Type B pancreatic cell (in vitro differentiated cells): Measurements from ENCODE around the gene VPS54. TPM values are rescaled to one million over a fixed set of nuclear protein-coding genes. Genes with fewer than 3 reads are reported as not detected.
A peak's percentile ranks its signal among the peaks of the same experiment; 100 is the strongest.

Source experiments
- DNase-seq: peaks from one replicate; pipeline ENCODE4 v3.0.0; 2021; ENCODE audit warnings: mixed read lengths; ENCODE audit not compliant: unreplicated experiment; ENCODE audit errors: extremely low spot score
- H3K27ac Mint-ChIP-seq: 2 replicates; pipeline ENCODE4 v1.8.0; 2021; ENCODE audit warnings: mild to moderate bottlenecking, mixed read lengths
- H3K27me3 Mint-ChIP-seq: 2 replicates; pipeline ENCODE4 v1.8.0; 2021; ENCODE audit warnings: mixed read lengths
- H3K36me3 Mint-ChIP-seq: 2 replicates; pipeline ENCODE4 v1.8.0; 2021; ENCODE audit warnings: mixed read lengths
- H3K4me1 Mint-ChIP-seq: one replicate; pipeline ENCODE4 v1.8.0; 2021; ENCODE audit warnings: mixed read lengths; ENCODE audit not compliant: unreplicated experiment
- H3K4me3 Mint-ChIP-seq: 2 replicates; pipeline ENCODE4 v1.8.0; 2021; ENCODE audit warnings: mild to moderate bottlenecking, mixed read lengths
- H3K9me3 Mint-ChIP-seq: 2 replicates; pipeline ENCODE4 v1.8.0; 2021; ENCODE audit warnings: mixed read lengths
- total RNA-seq: library from RNA; stranded (reverse); gene quantifications from 2 replicates; pipeline ENCODE4 v1.2.1, GENCODE V29; 2021; ENCODE audit warnings: low replicate concordance
- TF ChIP-seq, protein P1 (sequence below): fragments of 200-600 bp; sonication (generic); conservative IDR thresholded peaks from 2 replicates; pipeline ENCODE4 v1.5.0; 2021; ENCODE audit warnings: antibody characterized with exemption, mild to moderate bottlenecking

Gene VPS54
- total RNA-seq, 1 donor from 2014 or later, result 23.3 TPM

DNA sequence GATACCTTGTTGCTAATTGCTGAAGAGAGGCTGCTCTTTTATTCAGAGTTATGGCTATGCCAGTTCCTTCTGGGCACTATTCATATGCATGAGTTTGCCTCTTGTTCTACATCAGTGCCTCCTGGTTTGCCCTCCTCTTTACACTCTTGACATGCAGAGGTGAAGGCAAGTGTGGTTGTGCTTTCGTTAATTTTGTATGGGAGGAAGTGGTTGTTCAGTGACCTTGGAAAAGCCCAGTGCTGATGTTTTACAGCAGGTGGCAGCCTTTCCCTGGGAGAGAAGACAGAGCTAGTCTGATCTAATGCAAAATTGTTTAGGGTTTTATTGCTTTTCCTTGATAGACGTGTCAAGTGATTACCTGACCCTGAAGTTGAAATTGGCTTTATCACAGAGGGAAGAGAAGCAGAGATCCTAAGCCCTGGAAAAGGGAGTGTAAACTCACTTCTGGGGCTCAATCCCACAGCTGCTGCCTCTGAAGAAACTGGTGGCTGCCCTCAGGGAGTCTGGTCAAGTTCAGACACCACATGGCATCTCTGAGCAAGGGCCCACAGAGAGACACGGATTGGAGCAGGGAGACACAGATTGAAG is 30.5 kb upstream of the VPS54 start:
- no peak overlapping the region for H3K4me3 Mint-ChIP-seq
- no peak for DNase-seq
- H3K27ac Mint-ChIP-seq, result peak overlapping the region; percentile 33
- peaks cover 19% of the 10 kb centered on the region for H3K4me1 Mint-ChIP-seq
- no peaks in the 10 kb centered on the region for H3K27me3 Mint-ChIP-seq
- TF ChIP-seq, protein P1, sequence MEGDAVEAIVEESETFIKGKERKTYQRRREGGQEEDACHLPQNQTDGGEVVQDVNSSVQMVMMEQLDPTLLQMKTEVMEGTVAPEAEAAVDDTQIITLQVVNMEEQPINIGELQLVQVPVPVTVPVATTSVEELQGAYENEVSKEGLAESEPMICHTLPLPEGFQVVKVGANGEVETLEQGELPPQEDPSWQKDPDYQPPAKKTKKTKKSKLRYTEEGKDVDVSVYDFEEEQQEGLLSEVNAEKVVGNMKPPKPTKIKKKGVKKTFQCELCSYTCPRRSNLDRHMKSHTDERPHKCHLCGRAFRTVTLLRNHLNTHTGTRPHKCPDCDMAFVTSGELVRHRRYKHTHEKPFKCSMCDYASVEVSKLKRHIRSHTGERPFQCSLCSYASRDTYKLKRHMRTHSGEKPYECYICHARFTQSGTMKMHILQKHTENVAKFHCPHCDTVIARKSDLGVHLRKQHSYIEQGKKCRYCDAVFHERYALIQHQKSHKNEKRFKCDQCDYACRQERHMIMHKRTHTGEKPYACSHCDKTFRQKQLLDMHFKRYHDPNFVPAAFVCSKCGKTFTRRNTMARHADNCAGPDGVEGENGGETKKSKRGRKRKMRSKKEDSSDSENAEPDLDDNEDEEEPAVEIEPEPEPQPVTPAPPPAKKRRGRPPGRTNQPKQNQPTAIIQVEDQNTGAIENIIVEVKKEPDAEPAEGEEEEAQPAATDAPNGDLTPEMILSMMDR, result peak; percentile 88
- no peaks in the 10 kb centered on the region for H3K36me3 Mint-ChIP-seq
- peaks cover 5% of the 10 kb centered on the region for H3K9me3 Mint-ChIP-seq

DNA sequence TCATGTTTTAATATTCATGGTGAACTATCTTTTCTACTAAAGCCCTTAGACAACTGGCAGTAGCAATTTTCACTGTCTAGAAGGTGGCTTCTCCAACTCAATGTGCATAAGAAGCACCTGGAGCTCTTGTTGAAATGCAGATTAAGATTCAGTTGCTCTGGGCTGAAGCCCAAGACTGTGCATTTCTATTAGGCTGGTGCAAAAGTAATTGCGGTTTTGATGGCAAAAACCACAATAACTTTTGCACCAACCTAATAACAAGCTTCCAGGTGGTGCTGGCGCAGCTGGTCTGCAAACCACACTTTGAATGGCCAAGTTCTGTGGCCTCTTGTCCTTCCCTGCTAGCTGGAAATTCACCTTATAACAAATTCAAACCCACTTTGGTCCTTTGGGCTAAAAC is 26.7 kb upstream of the VPS54 start:
- H3K9me3 Mint-ChIP-seq, result peaks cover 5% of the 10 kb centered on the region
- TF ChIP-seq, protein P1, result no peak
- no peak overlapping the region for H3K27ac Mint-ChIP-seq
- DNase-seq, result no peak
- peaks cover 6% of the 10 kb centered on the region for H3K4me1 Mint-ChIP-seq
- no peaks in the 10 kb centered on the region for H3K27me3 Mint-ChIP-seq
- no peaks in the 10 kb centered on the region for H3K36me3 Mint-ChIP-seq
- H3K4me3 Mint-ChIP-seq, result no peak overlapping the region

DNA sequence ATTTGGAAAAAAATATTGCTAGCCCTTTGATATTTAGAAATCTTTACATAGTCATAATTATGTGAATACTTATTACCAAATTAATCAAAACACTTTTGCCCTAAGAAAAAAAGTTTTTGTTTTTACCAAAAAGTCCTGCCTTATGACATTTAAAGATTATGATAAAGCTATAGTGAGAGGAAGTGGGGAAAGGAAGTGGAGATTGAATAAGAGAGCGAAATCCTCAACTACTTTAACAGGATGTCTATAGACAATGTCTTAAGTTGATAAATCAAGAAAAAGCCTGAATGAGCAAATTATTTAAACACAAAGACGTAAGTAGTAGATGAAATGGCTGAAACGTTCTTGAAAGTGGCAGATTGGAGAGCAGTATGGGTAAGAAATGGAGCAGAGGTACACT is 20.9 kb upstream of the VPS54 start:
- H3K4me1 Mint-ChIP-seq, result peaks cover 10% of the 10 kb centered on the region
- no peaks in the 10 kb centered on the region for H3K9me3 Mint-ChIP-seq
- H3K27me3 Mint-ChIP-seq, result no peaks in the 10 kb centered on the region
- TF ChIP-seq, protein P1, result no peak
- H3K4me3 Mint-ChIP-seq, result no peak overlapping the region
- H3K27ac Mint-ChIP-seq, result no peak overlapping the region
- H3K36me3 Mint-ChIP-seq, result no peaks in the 10 kb centered on the region
- no peak for DNase-seq

DNA sequence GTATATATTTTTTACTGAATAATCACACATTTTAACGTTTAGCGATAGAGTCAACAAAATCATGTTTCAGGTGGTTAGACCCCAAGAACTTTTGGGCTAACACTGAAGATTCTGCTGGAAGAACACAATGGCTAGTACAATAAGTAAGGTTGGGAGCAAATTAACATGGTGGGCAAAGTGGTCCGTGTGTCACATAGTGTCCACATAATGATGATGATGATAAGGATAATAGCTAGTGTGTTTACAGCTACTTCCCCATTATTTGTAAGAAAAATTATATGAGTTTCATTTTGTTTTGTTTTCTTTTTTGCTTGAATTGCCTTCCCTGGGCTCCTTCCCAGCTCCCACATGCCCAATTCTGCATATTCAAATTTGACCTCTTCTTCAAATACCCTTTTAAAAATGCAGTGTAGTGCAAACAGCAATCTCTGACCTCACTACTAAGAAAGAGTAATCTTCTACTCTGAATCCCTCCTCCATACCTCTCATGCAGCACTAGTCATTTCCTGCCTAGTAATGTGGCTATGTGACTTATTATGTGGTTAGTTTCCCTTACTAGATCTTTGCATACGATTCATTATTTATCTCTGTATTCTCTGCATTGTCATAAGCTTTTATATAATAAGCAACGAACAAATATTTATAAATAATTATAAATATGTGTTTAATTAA is 16.9 kb upstream of the VPS54 start:
- Mint-ChIP-seq H3K4me1 (peaks cover 17% of the 10 kb centered on the region), H3K27me3 (no peaks in the 10 kb centered on the region), H3K4me3 (no peak overlapping the region), H3K9me3 (no peaks in the 10 kb centered on the region), H3K36me3 (no peaks in the 10 kb centered on the region), H3K27ac (no peak overlapping the region)
- TF ChIP-seq, protein P1, result no peak
- no peak for DNase-seq

DNA sequence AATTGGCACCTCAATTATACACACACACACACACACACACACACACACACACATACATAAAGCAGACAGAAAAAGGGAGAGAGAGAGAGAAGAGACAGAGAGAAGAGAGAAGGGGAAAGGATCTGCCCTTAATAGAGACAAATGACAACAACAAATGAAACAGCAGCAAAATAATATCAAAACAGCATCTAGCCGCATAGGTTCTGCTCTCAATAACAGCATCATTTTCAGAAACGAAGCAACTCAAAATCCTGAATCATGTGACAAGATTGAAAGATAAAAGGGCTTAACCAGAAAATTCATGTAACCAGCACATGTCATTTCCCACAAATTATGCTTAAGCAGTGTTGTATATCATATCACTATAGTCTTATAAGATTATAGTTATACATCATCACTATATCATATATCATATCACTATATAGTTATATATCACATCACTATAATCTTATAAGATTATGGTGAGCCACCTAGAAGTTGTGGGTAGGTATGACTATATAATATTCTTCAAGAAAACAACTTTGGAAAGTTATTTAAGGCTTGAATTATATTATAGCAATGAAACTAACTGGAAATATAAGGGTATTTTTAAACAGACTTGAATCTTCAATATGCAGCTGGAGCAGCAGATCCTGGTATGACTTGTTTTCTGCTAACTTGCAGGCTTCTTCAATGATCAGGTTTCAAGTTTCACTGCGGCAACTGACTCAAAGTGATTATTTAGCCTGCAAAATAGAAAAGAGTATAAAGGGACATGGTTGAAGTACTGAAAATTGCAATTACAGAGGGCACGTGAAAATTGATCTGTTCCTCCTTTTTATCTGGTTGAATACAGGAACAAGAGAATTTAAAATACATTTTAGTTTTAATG is 16.1 kb upstream of the VPS54 start:
- H3K36me3 Mint-ChIP-seq, result no peaks in the 10 kb centered on the region
- peaks cover 17% of the 10 kb centered on the region for H3K4me1 Mint-ChIP-seq
- H3K4me3 Mint-ChIP-seq, result no peak overlapping the region
- H3K27me3 Mint-ChIP-seq, result no peaks in the 10 kb centered on the region
- no peak for DNase-seq
- H3K27ac Mint-ChIP-seq, result no peak overlapping the region
- TF ChIP-seq, protein P1, result no peak
- no peaks in the 10 kb centered on the region for H3K9me3 Mint-ChIP-seq
